Measurements from ENCODE around the gene USP32. TPM values are rescaled to one million over a fixed set of nuclear protein-coding genes. Genes with fewer than 3 reads are reported as not detected.

The USP32 gene
- polyA plus RNA-seq, 1 donor (not counting 4 experiments of a cell fraction or from before 2014, with no cell fraction given) = 37.6 TPM

DNA sequence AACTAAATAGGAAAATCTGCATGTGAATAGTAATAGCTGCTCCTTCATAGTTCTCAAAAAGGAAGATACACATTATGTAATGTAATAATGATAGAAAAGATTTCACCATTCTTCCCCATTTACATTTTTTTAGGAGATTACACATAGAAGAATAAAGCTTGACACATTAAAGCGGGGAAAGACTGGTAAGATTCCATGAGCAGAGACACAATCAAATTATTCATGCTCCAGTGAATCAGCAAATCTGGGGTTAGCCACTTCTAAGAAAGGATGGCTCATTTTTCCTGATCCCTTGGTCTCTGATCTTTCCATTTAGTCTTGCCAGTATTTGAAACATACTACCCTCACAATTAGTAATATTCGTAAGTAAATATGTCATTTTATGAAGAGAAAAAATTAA is 160.2 kb downstream of the USP32 start:
- FAIRE-seq = no peak
- Histone ChIP-seq H2AFZ (ENCODE audit: control insufficient read depth, low read length) (no peak overlapping the region), H3K36me3 (ENCODE audit: control insufficient read depth in 2 of 2, extremely low read depth in 1 of 2, insufficient read depth in 2 of 2, low read length in 2 of 2) (peaks cover 0 to 4% of the 10 kb centered on the region in 2 experiments), H3K4me2 (ENCODE audit: control insufficient read depth, extremely low read depth, insufficient read depth, low read depth, low read length) (no peak overlapping the region), H3K79me2 (ENCODE audit: control insufficient read depth, insufficient read depth, low read length) (no peaks in the 10 kb centered on the region), H3K9ac (ENCODE audit: control insufficient read depth, extremely low read depth, insufficient read depth, low read length) (no peak overlapping the region), H4K20me1 (ENCODE audit: control insufficient read depth, extremely low read depth, insufficient read depth, low read length) (no peaks in the 10 kb centered on the region), H3K4me3 (ENCODE audit: control insufficient read depth in 2 of 3, extremely low read depth in 1 of 3, insufficient read depth in 2 of 3, low read depth in 1 of 3, low read length in 3 of 3) (no peak overlapping the region), H3K9me1 (ENCODE audit: control insufficient read depth, extremely low read depth, insufficient read depth, low read length) (no peaks in the 10 kb centered on the region), H3K27me3 (ENCODE audit: control insufficient read depth, extremely low read depth, insufficient read depth, low read length) (no peaks in the 10 kb centered on the region), H3K4me1 (ENCODE audit: control insufficient read depth, extremely low read depth, insufficient read depth, low read length) (no peaks in the 10 kb centered on the region), H3K9me3 (ENCODE audit: control insufficient read depth, low read depth, low read length) (no peaks in the 10 kb centered on the region), H3K27ac (ENCODE audit: control insufficient read depth, insufficient read depth, low read length) (no peak overlapping the region)
- no peak for DNase-seq (ENCODE audit: low read depth, low spot score)
- TF ChIP-seq EZH2 (IDR thresholded peaks at IDR 0.05; ENCODE audit: low read length) = no peak
- TF ChIP-seq, protein P1, sequence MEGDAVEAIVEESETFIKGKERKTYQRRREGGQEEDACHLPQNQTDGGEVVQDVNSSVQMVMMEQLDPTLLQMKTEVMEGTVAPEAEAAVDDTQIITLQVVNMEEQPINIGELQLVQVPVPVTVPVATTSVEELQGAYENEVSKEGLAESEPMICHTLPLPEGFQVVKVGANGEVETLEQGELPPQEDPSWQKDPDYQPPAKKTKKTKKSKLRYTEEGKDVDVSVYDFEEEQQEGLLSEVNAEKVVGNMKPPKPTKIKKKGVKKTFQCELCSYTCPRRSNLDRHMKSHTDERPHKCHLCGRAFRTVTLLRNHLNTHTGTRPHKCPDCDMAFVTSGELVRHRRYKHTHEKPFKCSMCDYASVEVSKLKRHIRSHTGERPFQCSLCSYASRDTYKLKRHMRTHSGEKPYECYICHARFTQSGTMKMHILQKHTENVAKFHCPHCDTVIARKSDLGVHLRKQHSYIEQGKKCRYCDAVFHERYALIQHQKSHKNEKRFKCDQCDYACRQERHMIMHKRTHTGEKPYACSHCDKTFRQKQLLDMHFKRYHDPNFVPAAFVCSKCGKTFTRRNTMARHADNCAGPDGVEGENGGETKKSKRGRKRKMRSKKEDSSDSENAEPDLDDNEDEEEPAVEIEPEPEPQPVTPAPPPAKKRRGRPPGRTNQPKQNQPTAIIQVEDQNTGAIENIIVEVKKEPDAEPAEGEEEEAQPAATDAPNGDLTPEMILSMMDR (optimal IDR thresholded peaks at IDR 0.05 in 1 of 3, IDR thresholded peaks at IDR 0.05 in 1 of 3, conservative IDR thresholded peaks at IDR 0.05 in 1 of 3; ENCODE audit: extremely low read depth in 1 of 3, insufficient read depth in 2 of 3, low read length in 3 of 3) = no peak
- dilution Hi-C loops (cut with MboI; ENCODE audit: extremely low pct_ligation_motif_present, low sequenced_read_pairs) = no loop called here

DNA sequence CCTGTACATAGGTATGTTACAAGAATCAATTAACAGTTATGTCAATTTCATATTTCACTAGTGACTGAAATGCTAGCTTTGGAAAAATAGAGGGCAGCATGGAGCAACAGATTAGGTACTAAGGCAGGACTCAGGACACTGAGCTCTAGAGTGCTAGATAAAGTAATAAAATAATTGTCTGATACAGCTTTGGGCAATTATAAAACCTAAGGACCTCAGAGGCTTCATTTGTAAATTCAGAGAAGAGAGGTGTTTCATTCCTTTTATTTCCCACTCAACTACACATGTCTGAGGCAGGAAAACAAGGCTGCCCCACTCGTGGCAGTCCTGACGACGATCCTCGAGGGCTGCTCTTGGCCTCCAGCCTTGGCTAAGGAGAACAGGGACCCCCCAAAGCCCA is 160.7 kb downstream of the USP32 start:
- no peaks in the 10 kb centered on the region for H3K9me3 ChIP-seq (ENCODE audit: control insufficient read depth, low read depth, low read length)
- TF ChIP-seq, protein P1 (optimal IDR thresholded peaks at IDR 0.05 in 1 of 3, IDR thresholded peaks at IDR 0.05 in 1 of 3, conservative IDR thresholded peaks at IDR 0.05 in 1 of 3; ENCODE audit: extremely low read depth in 1 of 3, insufficient read depth in 2 of 3, low read length in 3 of 3) = peak in 2 of 3 experiments; percentile 37
- TF ChIP-seq EZH2 (IDR thresholded peaks at IDR 0.05; ENCODE audit: low read length) = no peak
- dilution Hi-C loops (cut with MboI; ENCODE audit: extremely low pct_ligation_motif_present, low sequenced_read_pairs) = no loop called here
- DNase-seq (ENCODE audit: low read depth, low spot score) (no peak), FAIRE-seq (no peak)
- no peaks in the 10 kb centered on the region for H3K4me1 ChIP-seq (ENCODE audit: control insufficient read depth, extremely low read depth, insufficient read depth, low read length)
- no peak overlapping the region for H3K4me3 ChIP-seq (ENCODE audit: control insufficient read depth in 2 of 3, extremely low read depth in 1 of 3, insufficient read depth in 2 of 3, low read depth in 1 of 3, low read length in 3 of 3)
- no peak overlapping the region for H3K4me2 ChIP-seq (ENCODE audit: control insufficient read depth, extremely low read depth, insufficient read depth, low read depth, low read length)
- H3K27ac ChIP-seq (ENCODE audit: control insufficient read depth, insufficient read depth, low read length) = no peak overlapping the region
- H3K27me3 ChIP-seq (ENCODE audit: control insufficient read depth, extremely low read depth, insufficient read depth, low read length) = no peaks in the 10 kb centered on the region
- H3K79me2 ChIP-seq (ENCODE audit: control insufficient read depth, insufficient read depth, low read length) = no peaks in the 10 kb centered on the region
- no peak overlapping the region for H3K9ac ChIP-seq (ENCODE audit: control insufficient read depth, extremely low read depth, insufficient read depth, low read length)
- H3K36me3 ChIP-seq (ENCODE audit: control insufficient read depth in 2 of 2, extremely low read depth in 1 of 2, insufficient read depth in 2 of 2, low read length in 2 of 2) = peaks cover 0 to 4% of the 10 kb centered on the region in 2 experiments
- no peaks in the 10 kb centered on the region for H4K20me1 ChIP-seq (ENCODE audit: control insufficient read depth, extremely low read depth, insufficient read depth, low read length)
- no peak overlapping the region for H2AFZ ChIP-seq (ENCODE audit: control insufficient read depth, low read length)
- H3K9me1 ChIP-seq (ENCODE audit: control insufficient read depth, extremely low read depth, insufficient read depth, low read length) = no peaks in the 10 kb centered on the region
